Thyroid gland (tissue), 4 donors: Measurements from ENCODE around the gene PLD1. TPM values are rescaled to one million over a fixed set of nuclear protein-coding genes. Genes with fewer than 3 reads are reported as not detected.

ENCODE experiments used
- DNase-seq, 2 donors: peaks; one replicate each; pipeline ENCODE4 v3.0.0-alpha.2; 2019
- H3K27ac ChIP-seq, 3 donors: fragments of 200-600 bp; sonication (generic); 1 replicate in 2 of 3; 2 replicates in 1 of 3; pipeline ENCODE4 v1.5.1; 2016 to 2019; ENCODE audit warnings: mild to moderate bottlenecking in 1 of 3, moderate library complexity in 1 of 3
- H3K27me3 ChIP-seq: fragments of 200-600 bp; sonication (generic); one replicate; pipeline ENCODE4 v1.5.1; 2019
- H3K36me3 ChIP-seq, 2 donors: fragments of 200-600 bp; sonication (generic); one replicate each; pipeline ENCODE4 v1.5.1; 2016 to 2019
- H3K4me1 ChIP-seq, 2 donors: fragments of 200-600 bp; sonication (generic); one replicate each; pipeline ENCODE4 v1.5.1; 2017 to 2019
- H3K4me3 ChIP-seq, 3 donors: fragments of 200-600 bp; sonication (generic); replicated peaks in 1 of 3; 1 replicate in 2 of 3; 2 replicates in 1 of 3; pipeline ENCODE4 v1.5.1; 2016; ENCODE audit warnings: mild to moderate bottlenecking in 1 of 3
- H3K9me3 ChIP-seq: fragments of 200-600 bp; sonication (generic); one replicate; pipeline ENCODE4 v1.5.1; 2017
- POLR2A ChIP-seq, 2 donors: fragments of 450-650 bp; IDR thresholded peaks; one replicate each; pipeline ENCODE4 v1.6.1; 2017; ENCODE audit warnings: antibody characterized with exemption in 2 of 2, mild to moderate bottlenecking in 2 of 2, moderate library complexity in 1 of 2
- WGBS, 2 donors: methylation state at CpG; one replicate each; pipeline ENCODE4 v1.1.5; 2017; 5-methylcytosine and 5-hydroxymethylcytosine counted together
- intact Hi-C: fragments of 100-400 bp; cut with DNase I; formaldehyde crosslinking; loops from one replicate; pipeline ENCODE4 v1.15.1; 2023
- total RNA-seq, 4 donors: library from RNA; depleted of rRNA; stranded (reverse); fragments of >200 nt; gene quantifications; one replicate each; pipeline ENCODE4 v1.2.3, GENCODE V29; 2016
- TF ChIP-seq, protein P1 (sequence below), 6 experiments: fragments of 200-600 bp in 3 of 6; fragments of 450-650 bp in 3 of 6; sonication (generic) in 3 of 6; IDR thresholded peaks; one replicate each; pipeline ENCODE4 v1.5.1; 2016 to 2019; ENCODE audit warnings: antibody characterized with exemption in 6 of 6, mild to moderate bottlenecking in 2 of 6, inconsistent platforms in 1 of 6, moderate library complexity in 1 of 6

The PLD1 gene
- total RNA-seq, 4 donors from 2014 or later, result 13.0 to 21.7 (median 19.8) TPM

DNA sequence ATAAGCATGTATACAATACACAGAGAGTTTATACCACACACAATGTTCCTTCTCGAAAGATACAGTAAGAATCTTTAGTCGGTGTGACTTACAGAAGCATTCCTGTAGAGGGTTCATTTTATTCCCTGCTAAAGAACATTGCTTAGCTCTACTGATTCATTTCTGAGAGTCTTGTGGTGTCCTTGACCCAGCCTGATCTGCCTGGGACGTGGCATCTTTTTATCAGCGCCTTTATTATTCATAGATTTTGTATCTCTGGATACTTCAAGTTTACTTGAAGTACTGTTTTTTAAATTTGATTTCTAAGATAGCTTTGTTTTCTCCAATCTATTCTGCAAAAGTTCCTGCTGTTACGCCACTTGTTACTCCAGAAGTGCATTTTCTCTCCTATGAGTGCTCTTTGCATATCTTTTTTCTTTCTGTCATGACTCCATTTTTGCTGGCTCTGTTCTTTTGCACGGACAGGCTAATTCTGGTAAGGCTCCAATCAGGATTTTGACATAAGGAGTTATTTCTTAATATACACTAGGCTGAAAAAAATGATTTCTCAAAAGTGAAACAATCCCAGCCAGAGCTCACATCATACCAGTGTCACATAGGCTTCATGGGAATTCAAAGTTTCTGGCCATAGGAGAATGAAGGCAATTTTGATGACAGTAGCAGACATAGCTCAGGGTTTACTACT is 235.6 kb downstream of the PLD1 start:
- Histone ChIP-seq H3K9me3 (no peaks in the 10 kb centered on the region), H3K36me3 (no peaks in the 10 kb centered on the region), H3K4me1 (no peaks in the 10 kb centered on the region), H3K27ac (no peak overlapping the region), H3K27me3 (no peaks in the 10 kb centered on the region), H3K4me3 (no peak overlapping the region)
- DNase-seq, result no peak
- WGBS, 2 donors, result 75 to 82% methylated on average over 6 of the region's 6 CpGs
- intact Hi-C loops, result no loop called here
- no peak for TF ChIP-seq POLR2A (IDR thresholded peaks at IDR 0.05)
- TF ChIP-seq, protein P1, sequence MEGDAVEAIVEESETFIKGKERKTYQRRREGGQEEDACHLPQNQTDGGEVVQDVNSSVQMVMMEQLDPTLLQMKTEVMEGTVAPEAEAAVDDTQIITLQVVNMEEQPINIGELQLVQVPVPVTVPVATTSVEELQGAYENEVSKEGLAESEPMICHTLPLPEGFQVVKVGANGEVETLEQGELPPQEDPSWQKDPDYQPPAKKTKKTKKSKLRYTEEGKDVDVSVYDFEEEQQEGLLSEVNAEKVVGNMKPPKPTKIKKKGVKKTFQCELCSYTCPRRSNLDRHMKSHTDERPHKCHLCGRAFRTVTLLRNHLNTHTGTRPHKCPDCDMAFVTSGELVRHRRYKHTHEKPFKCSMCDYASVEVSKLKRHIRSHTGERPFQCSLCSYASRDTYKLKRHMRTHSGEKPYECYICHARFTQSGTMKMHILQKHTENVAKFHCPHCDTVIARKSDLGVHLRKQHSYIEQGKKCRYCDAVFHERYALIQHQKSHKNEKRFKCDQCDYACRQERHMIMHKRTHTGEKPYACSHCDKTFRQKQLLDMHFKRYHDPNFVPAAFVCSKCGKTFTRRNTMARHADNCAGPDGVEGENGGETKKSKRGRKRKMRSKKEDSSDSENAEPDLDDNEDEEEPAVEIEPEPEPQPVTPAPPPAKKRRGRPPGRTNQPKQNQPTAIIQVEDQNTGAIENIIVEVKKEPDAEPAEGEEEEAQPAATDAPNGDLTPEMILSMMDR (IDR thresholded peaks at IDR 0.05), result no peak

DNA sequence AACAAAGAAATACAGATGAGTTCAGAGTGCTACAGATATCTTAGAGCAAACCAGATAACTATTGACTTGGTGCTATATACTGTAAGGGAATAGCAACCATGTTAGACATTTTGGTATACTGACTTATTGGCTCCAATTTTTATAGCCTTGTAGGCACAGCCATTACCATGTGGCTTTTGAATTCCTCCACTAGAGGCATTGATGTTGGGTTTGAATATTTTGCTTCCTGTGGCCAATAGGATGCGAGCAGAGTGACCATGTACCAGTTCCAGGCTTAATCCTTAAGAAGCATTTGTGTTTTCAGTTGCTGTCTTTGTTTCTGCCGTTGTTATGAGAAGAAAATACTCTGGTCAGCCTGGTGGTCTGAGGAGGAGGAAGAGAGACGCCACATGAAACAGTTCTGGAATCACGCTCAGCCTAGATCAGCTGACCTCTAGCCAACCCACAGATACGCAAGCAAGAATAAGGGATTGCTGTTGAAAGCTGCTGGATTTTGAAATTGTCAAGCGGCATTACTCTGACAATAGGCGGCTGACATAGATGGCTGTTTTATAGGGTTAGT is 240.6 kb downstream of the PLD1 start:
- no peak for DNase-seq
- Histone ChIP-seq H3K36me3 (no peaks in the 10 kb centered on the region), H3K4me3 (no peak overlapping the region), H3K4me1 (peaks cover 0 to 6% of the 10 kb centered on the region in 2 donors), H3K27ac (no peak overlapping the region), H3K9me3 (no peaks in the 10 kb centered on the region), H3K27me3 (no peaks in the 10 kb centered on the region)
- intact Hi-C loops, result loop anchor here (5.0 to 10.0 kb wide), 2 partner anchors 522 to 615 kb away; no protein-coding TSS in a partner anchor
- TF ChIP-seq POLR2A (IDR thresholded peaks at IDR 0.05), result no peak
- TF ChIP-seq, protein P1 (IDR thresholded peaks at IDR 0.05), result no peak
- WGBS, 2 donors, result 89 to 90% methylated on average over 7 of the region's 7 CpGs

DNA sequence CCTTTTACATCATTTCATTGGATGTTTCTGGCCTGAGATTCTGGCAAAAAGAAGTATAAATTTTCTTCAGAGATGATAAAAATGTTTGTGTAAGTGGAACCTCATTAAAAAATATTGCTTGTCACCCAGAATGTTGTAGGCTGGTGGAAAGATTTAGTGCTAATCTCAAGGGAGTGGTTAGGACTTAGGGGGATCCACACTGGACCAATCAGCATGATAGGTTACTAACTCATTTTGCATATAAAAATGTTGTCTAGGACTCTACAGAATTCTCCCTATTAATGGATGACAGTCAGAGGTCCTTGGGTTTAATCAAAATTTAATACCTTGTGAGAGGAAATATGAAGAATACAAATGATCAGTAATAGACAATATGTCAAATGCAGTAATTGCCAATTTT is 241.5 kb downstream of the PLD1 start:
- no peaks in the 10 kb centered on the region for H3K9me3 ChIP-seq
- DNase-seq, result no peak
- peaks cover 0 to 6% of the 10 kb centered on the region in 2 donors for H3K4me1 ChIP-seq
- intact Hi-C loops, result loop anchor here (5.0 to 10.0 kb wide), 2 partner anchors 521 to 614 kb away; no protein-coding TSS in a partner anchor
- H3K4me3 ChIP-seq, result no peak overlapping the region
- H3K27ac ChIP-seq, result no peak overlapping the region
- H3K36me3 ChIP-seq, result no peaks in the 10 kb centered on the region
- H3K27me3 ChIP-seq, result no peaks in the 10 kb centered on the region
- no peak for TF ChIP-seq POLR2A (IDR thresholded peaks at IDR 0.05)
- TF ChIP-seq, protein P1 (IDR thresholded peaks at IDR 0.05), result no peak

DNA sequence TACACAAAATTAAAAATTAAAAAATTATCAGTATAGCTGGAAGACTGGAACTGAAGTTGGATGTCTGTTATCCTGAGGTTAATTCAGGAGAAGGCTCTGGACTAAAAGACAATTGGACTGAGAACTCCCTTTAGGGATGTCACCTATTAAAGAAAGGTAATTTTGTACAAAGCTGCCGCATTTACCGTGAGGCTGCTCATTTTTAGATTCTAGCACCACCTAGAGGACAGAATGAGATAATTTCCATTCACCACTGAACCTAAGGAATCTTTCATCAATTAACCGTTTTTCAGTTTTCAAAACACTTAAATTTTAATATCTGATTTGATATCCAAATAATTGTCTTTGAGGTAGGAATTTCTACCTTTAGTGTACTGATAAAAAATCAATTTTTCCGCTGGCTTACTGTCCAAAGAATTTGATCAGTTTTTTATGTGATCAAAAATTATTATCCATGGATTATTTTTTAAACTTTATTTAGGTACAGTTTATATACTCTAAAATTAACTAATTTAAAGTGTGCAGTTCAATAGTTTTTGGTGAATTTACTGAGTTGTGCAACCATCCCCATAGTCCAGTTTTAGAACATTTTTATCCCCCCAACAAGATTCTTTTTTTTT is 243.4 kb downstream of the PLD1 start:
- peaks cover 0 to 6% of the 10 kb centered on the region in 2 donors for H3K4me1 ChIP-seq
- H3K9me3 ChIP-seq, result no peaks in the 10 kb centered on the region
- WGBS, 2 donors, result 4 to 6% methylated on average over 4 of the region's 4 CpGs
- no peaks in the 10 kb centered on the region for H3K36me3 ChIP-seq
- H3K4me3 ChIP-seq, result no peak overlapping the region
- DNase-seq, result no peak
- intact Hi-C loops, result loop anchor here (5.0 to 10.0 kb wide), 2 partner anchors 520 to 612 kb away; no protein-coding TSS in a partner anchor
- no peak overlapping the region for H3K27ac ChIP-seq
- TF ChIP-seq POLR2A (IDR thresholded peaks at IDR 0.05), result no peak
- TF ChIP-seq, protein P1 (IDR thresholded peaks at IDR 0.05), result peak in 5 of 6 experiments; percentile 60 to 90 (median 70)
- no peaks in the 10 kb centered on the region for H3K27me3 ChIP-seq
